CD4-positive, alpha-beta T cell (primary cell): ENCODE measurements around the gene VWA5A. TPM values are rescaled to one million over a fixed set of nuclear protein-coding genes. Genes with fewer than 3 reads are reported as not detected.

Source experiments
- ATAC-seq: fragments of 200-7000 bp; cut with Tn5 transposase; one replicate; pipeline ENCODE4 v1.10.0; 2022; ENCODE audit warnings: mild to moderate bottlenecking; ENCODE audit not compliant: poor library complexity
- CTCF ChIA-PET: fragments of 350-600 bp; sonication (Branson Sonifier 250); formaldehyde crosslinking; loops from one replicate; lab custom pipeline; 2021; ENCODE audit warnings: antibody characterized with exemption, inconsistent platforms; lab: Charles Lee
- POLR2A ChIA-PET: fragments of 350-600 bp; sonication (Branson Sonifier 250); formaldehyde crosslinking; loops from one replicate; lab custom pipeline; 2021; ENCODE audit warnings: antibody characterized with exemption, inconsistent platforms; lab: Charles Lee
- DNase-seq, 14 experiments: peaks; one replicate each; pipeline ENCODE4 v3.0.0-alpha.2; 2013 to 2020; ENCODE audit warnings: mixed read lengths in 2 of 14
- H3K27ac ChIP-seq, 2 donors: one replicate each; pipeline versions ENCODE4 v1.5.1 to v1.7.0; 2013; ENCODE audit warnings: low read length in 2 of 2, low read depth in 1 of 2, mild to moderate bottlenecking in 1 of 2
- H3K27me3 ChIP-seq, 2 experiments: 1 replicate in 1 of 2; 2 replicates in 1 of 2; pipeline versions ENCODE4 v1.6.1 to v1.7.0; 2013; ENCODE audit warnings: low read length in 2 of 2, control low read depth in 1 of 2, mild to moderate bottlenecking in 1 of 2, moderate library complexity in 1 of 2; ENCODE audit not compliant: insufficient read depth in 2 of 2, control insufficient read depth in 1 of 2
- H3K36me3 ChIP-seq: one replicate; pipeline ENCODE4 v1.6.1; 2013; ENCODE audit warnings: low read length, control low read depth; ENCODE audit not compliant: insufficient read depth
- H3K4me1 ChIP-seq: one replicate; pipeline ENCODE4 v1.6.1; 2013; ENCODE audit warnings: low read length, control low read depth; ENCODE audit not compliant: insufficient read depth
- H3K4me3 ChIP-seq: one replicate; pipeline ENCODE4 v1.5.1; 2013; ENCODE audit warnings: mild to moderate bottlenecking, low read length, moderate library complexity
- H3K9me3 ChIP-seq, 2 experiments: 1 replicate in 1 of 2; 2 replicates in 1 of 2; pipeline versions ENCODE4 v1.6.1 to v1.7.0; 2013; ENCODE audit warnings: low read length in 2 of 2, mild to moderate bottlenecking in 2 of 2, control low read depth in 1 of 2, moderate library complexity in 1 of 2; ENCODE audit not compliant: control insufficient read depth in 1 of 2, insufficient read depth in 1 of 2
- H3K27ac Mint-ChIP-seq: one replicate; pipeline ENCODE4 v1.8.0; 2020; ENCODE audit warnings: mixed read lengths
- H3K27me3 Mint-ChIP-seq: one replicate; pipeline ENCODE4 v1.8.0; 2021; ENCODE audit warnings: mixed read lengths
- H3K36me3 Mint-ChIP-seq: one replicate; pipeline ENCODE4 v1.8.0; 2021; ENCODE audit warnings: low read depth, mixed read lengths
- H3K4me1 Mint-ChIP-seq: one replicate; pipeline ENCODE4 v1.8.0; 2021; ENCODE audit warnings: low read depth, mixed read lengths
- H3K4me3 Mint-ChIP-seq: one replicate; pipeline ENCODE4 v1.8.0; 2020; ENCODE audit warnings: mild to moderate bottlenecking, mixed read lengths
- H3K9me3 Mint-ChIP-seq: one replicate; pipeline ENCODE4 v1.8.0; 2020; ENCODE audit warnings: mixed read lengths
- intact Hi-C, 2 experiments: fragments of 100-400 bp; cut with DNase I in 1 of 2; cut with micrococcal nuclease in 1 of 2; formaldehyde crosslinking; loops; one replicate each; pipeline versions ENCODE4 v1.15.1 to v1.9.0; 2023 to 2025; cut with DNase I, micrococcal nuclease
- total RNA-seq, 174 experiments: library from RNA in 2 of 174; stranded (reverse) in 2 of 174; gene quantifications; one replicate each; pipeline ENCODE4 v1.2.3 and lab custom pipeline; 2021 to 2026
- TF ChIP-seq, protein P1 (sequence below): fragments of 200-600 bp; IDR thresholded peaks from one replicate; pipeline ENCODE4 v1.8.0; 2022; ENCODE audit warnings: antibody characterized with exemption, mild to moderate bottlenecking

The VWA5A gene
- total RNA-seq, 2 experiments from 2014 or later = 5.1 to 5.6 TPM

DNA sequence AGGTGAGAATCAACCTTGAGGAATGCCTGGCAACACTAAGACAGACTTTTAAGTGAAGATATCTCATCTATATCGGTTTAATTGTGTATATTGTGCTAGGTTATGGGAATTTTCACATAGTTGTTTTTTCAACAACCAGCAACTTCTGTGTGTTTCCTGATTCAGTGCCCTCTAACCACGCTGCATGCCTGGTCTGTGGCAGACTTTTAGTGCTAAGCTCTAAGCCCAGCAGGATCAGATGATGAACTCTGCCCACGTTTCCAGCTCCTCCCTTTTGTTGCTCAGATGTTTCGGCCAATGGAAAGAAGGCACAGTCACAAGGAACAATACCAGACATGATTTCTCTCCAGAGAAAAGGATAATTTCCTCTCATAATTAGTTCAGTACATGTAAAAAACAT lies 1.4 kb upstream of the VWA5A start:
- Histone ChIP-seq H3K4me1 (peaks cover 8% of the 10 kb centered on the region), H3K4me3 (no peak overlapping the region), H3K27ac (no peak overlapping the region), H3K9me3 (no peaks in the 10 kb centered on the region), H3K27me3 (no peaks in the 10 kb centered on the region), H3K36me3 (no peaks in the 10 kb centered on the region)
- ChIA-PET POLR2A (no interaction called here), CTCF (interaction anchor here (0.8 kb wide), 1 partner anchor 40 kb away, joined by 3 read pairs; no protein-coding TSS in a partner anchor)
- H3K27me3 Mint-ChIP-seq = peaks cover 8% of the 10 kb centered on the region
- no peaks in the 10 kb centered on the region for H3K9me3 Mint-ChIP-seq
- TF ChIP-seq, protein P1, sequence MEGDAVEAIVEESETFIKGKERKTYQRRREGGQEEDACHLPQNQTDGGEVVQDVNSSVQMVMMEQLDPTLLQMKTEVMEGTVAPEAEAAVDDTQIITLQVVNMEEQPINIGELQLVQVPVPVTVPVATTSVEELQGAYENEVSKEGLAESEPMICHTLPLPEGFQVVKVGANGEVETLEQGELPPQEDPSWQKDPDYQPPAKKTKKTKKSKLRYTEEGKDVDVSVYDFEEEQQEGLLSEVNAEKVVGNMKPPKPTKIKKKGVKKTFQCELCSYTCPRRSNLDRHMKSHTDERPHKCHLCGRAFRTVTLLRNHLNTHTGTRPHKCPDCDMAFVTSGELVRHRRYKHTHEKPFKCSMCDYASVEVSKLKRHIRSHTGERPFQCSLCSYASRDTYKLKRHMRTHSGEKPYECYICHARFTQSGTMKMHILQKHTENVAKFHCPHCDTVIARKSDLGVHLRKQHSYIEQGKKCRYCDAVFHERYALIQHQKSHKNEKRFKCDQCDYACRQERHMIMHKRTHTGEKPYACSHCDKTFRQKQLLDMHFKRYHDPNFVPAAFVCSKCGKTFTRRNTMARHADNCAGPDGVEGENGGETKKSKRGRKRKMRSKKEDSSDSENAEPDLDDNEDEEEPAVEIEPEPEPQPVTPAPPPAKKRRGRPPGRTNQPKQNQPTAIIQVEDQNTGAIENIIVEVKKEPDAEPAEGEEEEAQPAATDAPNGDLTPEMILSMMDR = no peak
- intact Hi-C loops = loop anchor here in 1 of 2 experiments (10.0 kb wide), 1 partner anchor 369 kb away; the partner anchor contains the start of gene ZNF202
- H3K27ac Mint-ChIP-seq = no peak overlapping the region
- no peak overlapping the region for H3K4me3 Mint-ChIP-seq
- peaks cover 23% of the 10 kb centered on the region for H3K36me3 Mint-ChIP-seq
- H3K4me1 Mint-ChIP-seq = peaks cover 32% of the 10 kb centered on the region
- DNase-seq = no peak
- ATAC-seq = no peak

DNA sequence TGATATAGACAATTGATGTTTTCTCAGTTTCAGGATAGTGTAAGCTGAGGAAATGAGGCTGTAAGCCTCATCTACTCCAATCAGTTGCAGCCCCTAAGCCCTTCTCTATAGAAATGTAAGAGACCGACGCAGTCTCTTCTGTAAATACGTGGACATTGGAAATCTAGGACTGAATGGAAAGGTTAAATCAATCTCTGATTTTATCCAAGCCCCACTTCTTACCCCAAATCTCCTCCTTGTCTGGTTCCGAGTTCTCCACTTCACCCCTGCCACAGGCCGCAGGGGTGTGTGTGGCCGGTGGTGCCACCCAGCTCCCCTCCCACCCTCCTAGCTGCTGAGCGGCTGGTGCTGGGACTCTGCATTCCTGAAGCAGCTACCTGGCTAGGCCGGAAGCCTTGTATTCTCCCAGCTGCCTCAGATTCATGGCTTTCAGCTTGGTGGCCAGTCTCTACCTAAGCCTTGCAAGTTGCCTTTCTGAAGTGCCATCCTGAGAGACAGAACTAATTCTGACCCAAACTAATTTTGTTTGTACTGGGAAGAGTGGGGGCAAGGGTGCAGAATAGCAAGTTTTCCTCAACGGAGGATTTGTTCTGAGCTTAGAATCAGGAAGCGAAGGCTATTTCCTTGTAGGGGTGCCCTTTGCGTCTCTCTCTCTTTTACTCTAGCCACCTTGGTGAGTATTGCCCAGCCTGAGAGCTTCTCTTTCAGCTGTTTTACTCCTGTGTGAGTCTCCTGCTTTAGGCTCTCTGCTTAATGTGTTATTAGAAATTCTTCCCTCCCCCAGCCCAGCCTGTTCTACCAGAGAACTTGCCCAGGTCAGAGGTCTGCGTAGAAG lies 749 bp downstream of the VWA5A start:
- H3K36me3 Mint-ChIP-seq = peaks cover 40% of the 10 kb centered on the region
- POLR2A ChIA-PET = interaction anchor here (0.6 to 1.1 kb wide), 2 partner anchors 8 to 34 kb away, joined by 3 read pairs; no protein-coding TSS in a partner anchor

DNA sequence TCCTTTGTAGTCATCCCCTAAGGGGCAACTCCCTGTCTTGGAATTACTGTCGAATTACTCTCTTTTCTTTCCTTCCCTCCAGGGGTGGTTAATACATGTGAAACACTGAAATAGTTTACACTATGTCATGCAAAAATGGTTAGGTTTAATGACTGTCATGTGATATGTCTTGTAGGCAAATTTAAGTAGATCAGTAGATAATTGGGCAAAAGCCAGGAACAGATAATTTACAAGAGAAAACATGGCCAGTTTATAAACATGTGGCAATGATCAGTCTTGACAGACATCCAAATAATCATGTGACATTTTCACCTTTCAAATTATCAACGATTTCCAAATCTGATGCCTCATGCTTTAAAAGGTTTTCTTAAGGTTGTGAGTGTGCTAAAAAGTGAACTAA lies 3.9 kb downstream of the VWA5A start:
- no peak overlapping the region for H3K27ac Mint-ChIP-seq
- intact Hi-C loops = loop anchor here in 1 of 2 experiments (10.0 kb wide), 1 partner anchor 374 kb away; the partner anchor contains the start of gene ZNF202
- H3K9me3 ChIP-seq = no peaks in the 10 kb centered on the region
- CTCF ChIA-PET = no interaction called here
- ATAC-seq (no peak), DNase-seq (no peak)
- H3K27ac ChIP-seq = no peak overlapping the region
- no peaks in the 10 kb centered on the region for H3K27me3 Mint-ChIP-seq
- peaks cover 21% of the 10 kb centered on the region for H3K36me3 ChIP-seq
- POLR2A ChIA-PET = no interaction called here
- H3K4me1 ChIP-seq = peaks cover 8% of the 10 kb centered on the region
- peaks cover 32% of the 10 kb centered on the region for H3K4me1 Mint-ChIP-seq
- no peaks in the 10 kb centered on the region for H3K9me3 Mint-ChIP-seq
- TF ChIP-seq, protein P1 = no peak
- H3K36me3 Mint-ChIP-seq = peaks cover 68% of the 10 kb centered on the region
- H3K27me3 ChIP-seq = no peaks in the 10 kb centered on the region
- H3K4me3 Mint-ChIP-seq = no peak overlapping the region
- no peak overlapping the region for H3K4me3 ChIP-seq

More for the DNA sequence above, 749 bp downstream of the VWA5A start:
- CTCF ChIA-PET = interaction anchor here (1.5 kb wide), 1 partner anchor 10 kb away, joined by 4 read pairs; no protein-coding TSS in a partner anchor
- peaks cover under 1% of the 10 kb centered on the region for H3K27me3 Mint-ChIP-seq
- peak in 3 of 14 experiments; percentile 3 to 34 (median 7) for DNase-seq
- Histone ChIP-seq H3K27me3 (no peaks in the 10 kb centered on the region), H3K36me3 (peaks cover 7% of the 10 kb centered on the region), H3K9me3 (no peaks in the 10 kb centered on the region), H3K4me1 (peaks cover 8% of the 10 kb centered on the region), H3K4me3 (peak overlapping the region; percentile 73), H3K27ac (no peak overlapping the region)
- H3K9me3 Mint-ChIP-seq = no peaks in the 10 kb centered on the region
- peak; percentile 41 for ATAC-seq
- intact Hi-C loops = loop anchor here in 1 of 2 experiments (10.0 kb wide), 1 partner anchor 371 kb away; the partner anchor contains the start of gene ZNF202
- peaks cover 32% of the 10 kb centered on the region for H3K4me1 Mint-ChIP-seq
- TF ChIP-seq, protein P1 = no peak
- H3K27ac Mint-ChIP-seq = peak overlapping the region; percentile 77
- peak overlapping the region; percentile 94 for H3K4me3 Mint-ChIP-seq
